DMS114 treated with DMSO at 0.1 percent for 48 hours (cell line): ENCODE data around the gene EBI3.
"Not testable (repeated sequence)": the region's sequence is repeated elsewhere in the genome, so short reads cannot be mapped to it uniquely, and the experiment has no call there.

ENCODE experiments used
- DNase-seq: peaks from one replicate; lab custom pipeline; 2025; ENCODE audit not compliant: unreplicated experiment; lab: John Stamatoyannopoulos, UW

The EBI3 gene

GRCh38 chr19:4233282-4233853 lies 4.0 kb downstream of the EBI3 start:
- no peak for DNase-seq

GRCh38 chr19:4234142-4234861 lies 5.0 kb downstream of the EBI3 start:
- DNase-seq, result no peak

- no peak for DNase-seq
Measured at GRCh38 chr19:4234862-4235201, 5.5 kb downstream of the EBI3 start.

- DNase-seq, result not testable (repeated sequence)
Measured at GRCh38 chr19:4237510-4237909, 8.2 kb downstream of the EBI3 start.

- no peak for DNase-seq
Measured at GRCh38 chr19:4238831-4239230, 9.5 kb downstream of the EBI3 start.

- DNase-seq, result no peak
Measured at GRCh38 chr19:4241824-4242430, 12.6 kb downstream of the EBI3 start.

GRCh38 chr19:4245938-4246337 lies 16.6 kb downstream of the EBI3 start:
- not testable (repeated sequence) for DNase-seq

- peak; percentile 92 for DNase-seq
Measured at GRCh38 chr19:4246767-4247593, 17.7 kb downstream of the EBI3 start, which contains the start of gene YJU2. Gene YJU2 (plus strand): TSS chr19:4247080. CDS start chr19:4247147, 67 bp downstream.

GRCh38 chr19:4256563-4256962 lies 27.2 kb downstream of the EBI3 start:
- DNase-seq, result no peak

- no peak for DNase-seq
Measured at GRCh38 chr19:4257025-4257424, 27.7 kb downstream of the EBI3 start.

GRCh38 chr19:4258181-4258580 lies 28.9 kb downstream of the EBI3 start:
- no peak for DNase-seq

GRCh38 chr19:4260613-4261191 lies 31.4 kb downstream of the EBI3 start:
- no peak for DNase-seq

- DNase-seq, result no peak
Measured at GRCh38 chr19:4264812-4265211, 35.5 kb downstream of the EBI3 start.

- DNase-seq, result no peak
Measured at GRCh38 chr19:4266253-4267000, 37.1 kb downstream of the EBI3 start.

GRCh38 chr19:4267101-4267900 lies 38.0 kb downstream of the EBI3 start:
- no peak for DNase-seq

GRCh38 chr19:4267901-4268815 lies 38.8 kb downstream of the EBI3 start:
- DNase-seq, result no peak

GRCh38 chr19:4268816-4269430 lies 39.6 kb downstream of the EBI3 start:
- no peak for DNase-seq

GRCh38 chr19:4272894-4273293 lies 43.6 kb downstream of the EBI3 start:
- DNase-seq, result no peak
